Vagina (tissue), 2 donors: ENCODE measurements around the gene MCTP2. TPM values are rescaled to one million over a fixed set of nuclear protein-coding genes. Genes with fewer than 3 reads are reported as not detected.

ENCODE experiments used
- DNase-seq, 2 donors: peaks; one replicate each; pipeline ENCODE4 v3.0.0-alpha.2; 2017; ENCODE audit errors: extremely low spot score in 2 of 2
- H3K27ac ChIP-seq: fragments of 200-600 bp; sonication (generic); one replicate; pipeline ENCODE4 v1.5.1; 2019
- H3K27me3 ChIP-seq: fragments of 200-600 bp; sonication (generic); one replicate; pipeline ENCODE4 v1.5.1; 2019
- H3K36me3 ChIP-seq, 2 donors: fragments of 200-600 bp; sonication (generic); one replicate each; pipeline ENCODE4 v1.5.1; 2017 to 2019
- H3K4me1 ChIP-seq: fragments of 200-600 bp; sonication (generic); one replicate; pipeline ENCODE4 v1.5.1; 2019
- H3K4me3 ChIP-seq, 2 donors: fragments of 200-600 bp; sonication (generic); 1 replicate in 1 of 2; 2 replicates in 1 of 2; pipeline ENCODE4 v1.5.1; 2016 to 2019
- H3K9me3 ChIP-seq: fragments of 200-600 bp; sonication (generic); one replicate; pipeline ENCODE4 v1.5.1; 2019
- CTCF ChIP-seq, 3 experiments: fragments of 450-650 bp in 2 of 3; fragments of 200-600 bp in 1 of 3; sonication (generic) in 1 of 3; IDR thresholded peaks; one replicate each; pipeline ENCODE4 v1.5.1; 2017 to 2019; ENCODE audit warnings: antibody characterized with exemption in 3 of 3, mild to moderate bottlenecking in 2 of 3, moderate library complexity in 2 of 3
- POLR2A ChIP-seq, 2 donors: fragments of 450-650 bp; IDR thresholded peaks; one replicate each; pipeline ENCODE4 v1.6.1; 2017; ENCODE audit warnings: antibody characterized with exemption in 2 of 2, mild to moderate bottlenecking in 2 of 2, moderate library complexity in 2 of 2
- POLR2AphosphoS5 ChIP-seq, 2 donors: sonication (generic); formaldehyde crosslinking; IDR thresholded peaks; one replicate each; pipeline ENCODE4 v1.9.0; 2017; ENCODE audit warnings: antibody characterized with exemption in 2 of 2, mild to moderate bottlenecking in 2 of 2, low read depth in 1 of 2; ENCODE audit not compliant: insufficient read depth in 1 of 2
- intact Hi-C: fragments of 100-400 bp; cut with DNase I; formaldehyde crosslinking; loops from one replicate; pipeline ENCODE4 v1.15.1; 2023
- total RNA-seq: library from RNA; depleted of rRNA; stranded (reverse); fragments of >200 nt; gene quantifications from one replicate; pipeline ENCODE4 v1.2.3, GENCODE V29; 2016

Gene MCTP2
- total RNA-seq, 1 donor from 2014 or later = 21.1 TPM

- TF ChIP-seq POLR2AphosphoS5 (IDR thresholded peaks at IDR 0.05; ENCODE audit: insufficient read depth in 1 of 2, low read depth in 1 of 2) = no peak
- Histone ChIP-seq H3K27ac (no peak overlapping the region), H3K27me3 (no peaks in the 10 kb centered on the region), H3K4me3 (no peak overlapping the region), H3K36me3 (no peaks in the 10 kb centered on the region), H3K4me1 (no peaks in the 10 kb centered on the region), H3K9me3 (no peaks in the 10 kb centered on the region)
- DNase-seq = no peak
- intact Hi-C loops = no loop called here
Observed at GRCh38 chr15:94272251-94272898, 41.0 kb downstream of the MCTP2 start.

- no peak overlapping the region for H3K4me3 ChIP-seq
- H3K27me3 ChIP-seq = no peaks in the 10 kb centered on the region
- intact Hi-C loops = no loop called here
- no peaks in the 10 kb centered on the region for H3K36me3 ChIP-seq
- H3K4me1 ChIP-seq = no peaks in the 10 kb centered on the region
- H3K27ac ChIP-seq = no peak overlapping the region
- no peaks in the 10 kb centered on the region for H3K9me3 ChIP-seq
- no peak for TF ChIP-seq POLR2A (IDR thresholded peaks at IDR 0.05)
- no peak for TF ChIP-seq CTCF (IDR thresholded peaks at IDR 0.05)
- no peak for TF ChIP-seq POLR2AphosphoS5 (IDR thresholded peaks at IDR 0.05; ENCODE audit: insufficient read depth in 1 of 2, low read depth in 1 of 2)
- DNase-seq = no peak
Observed at GRCh38 chr15:94273826-94274225, 42.5 kb downstream of the MCTP2 start.

GRCh38 chr15:94274745-94275144 lies 43.4 kb downstream of the MCTP2 start:
- Histone ChIP-seq H3K27ac (no peak overlapping the region), H3K4me3 (no peak overlapping the region), H3K4me1 (no peaks in the 10 kb centered on the region), H3K9me3 (no peaks in the 10 kb centered on the region), H3K27me3 (no peaks in the 10 kb centered on the region), H3K36me3 (no peaks in the 10 kb centered on the region)
- no peak for DNase-seq
- TF ChIP-seq POLR2AphosphoS5 (IDR thresholded peaks at IDR 0.05; ENCODE audit: insufficient read depth in 1 of 2, low read depth in 1 of 2) = no peak
- no peak for TF ChIP-seq CTCF (IDR thresholded peaks at IDR 0.05)
- TF ChIP-seq POLR2A (IDR thresholded peaks at IDR 0.05) = no peak
- intact Hi-C loops = no loop called here

- no peak overlapping the region for H3K4me3 ChIP-seq
- TF ChIP-seq POLR2AphosphoS5 (IDR thresholded peaks at IDR 0.05; ENCODE audit: insufficient read depth in 1 of 2, low read depth in 1 of 2) (no peak), POLR2A (IDR thresholded peaks at IDR 0.05) (no peak), CTCF (IDR thresholded peaks at IDR 0.05) (no peak)
- intact Hi-C loops = no loop called here
- H3K4me1 ChIP-seq = no peaks in the 10 kb centered on the region
- no peaks in the 10 kb centered on the region for H3K36me3 ChIP-seq
- no peak overlapping the region for H3K27ac ChIP-seq
- H3K27me3 ChIP-seq = no peaks in the 10 kb centered on the region
- no peak for DNase-seq
- no peaks in the 10 kb centered on the region for H3K9me3 ChIP-seq
Observed at GRCh38 chr15:94277485-94277884, 46.1 kb downstream of the MCTP2 start.

GRCh38 chr15:94279736-94280135 lies 48.4 kb downstream of the MCTP2 start:
- DNase-seq = no peak
- Histone ChIP-seq H3K4me3 (no peak overlapping the region), H3K27me3 (no peaks in the 10 kb centered on the region), H3K27ac (no peak overlapping the region), H3K36me3 (no peaks in the 10 kb centered on the region), H3K9me3 (no peaks in the 10 kb centered on the region), H3K4me1 (no peaks in the 10 kb centered on the region)
- intact Hi-C loops = no loop called here
- TF ChIP-seq POLR2AphosphoS5 (IDR thresholded peaks at IDR 0.05; ENCODE audit: insufficient read depth in 1 of 2, low read depth in 1 of 2) (no peak), POLR2A (IDR thresholded peaks at IDR 0.05) (no peak), CTCF (IDR thresholded peaks at IDR 0.05) (no peak)
